Measurements from ENCODE around the gene SLC22A24.
A peak's percentile ranks its signal among the peaks of the same experiment; 100 is the strongest.
"Not testable (repeated sequence)": the region's sequence is repeated elsewhere in the genome, so short reads cannot be mapped to it uniquely, and the experiment has no call there.

Gene SLC22A24

GRCh38 chr11:63144121-63144520 lies at the start of gene SLC22A24:
TSS of gene SLC22A24 (minus strand) at chr11:63144221. CDS start at chr11:63143779, 442 bp downstream.
- Mint-ChIP-seq H3K36me3 (no peaks in the 10 kb centered on the region), H3K9me3 (no peaks in the 10 kb centered on the region), H3K4me3 (no peak within 1 kb of the TSS), H3K4me1 (no peaks in the 10 kb centered on the region), H3K27ac (no peak within 1 kb of the TSS)
- ATAC-seq (no peak), DNase-seq (ENCODE audit: low spot score in 2 of 2) (no peak)

DNA sequence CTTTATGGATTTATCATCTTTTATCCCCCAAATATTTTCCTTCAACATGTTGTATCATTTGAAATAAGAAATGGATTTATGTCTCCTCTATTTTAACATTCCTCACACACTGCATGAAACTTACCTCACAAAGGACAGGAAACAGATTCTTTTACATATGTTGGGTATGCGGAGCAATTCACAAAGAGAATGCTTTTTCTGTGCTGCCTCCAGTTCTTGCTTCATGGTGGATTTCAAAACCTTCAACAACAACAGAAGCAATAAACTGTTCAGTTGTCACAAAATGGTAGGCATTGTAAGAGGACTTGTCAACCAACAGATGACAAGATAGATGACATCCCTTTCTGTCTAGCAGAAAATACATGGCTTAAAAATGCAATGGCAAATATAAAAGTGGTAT lies 36.5 kb upstream of the SLC22A24 start:
- H3K36me3 Mint-ChIP-seq: no peaks in the 10 kb centered on the region
- no peaks in the 10 kb centered on the region for H3K4me1 Mint-ChIP-seq

GRCh38 chr11:63179432-63180041 lies 35.5 kb upstream of the SLC22A24 start:
- DNase-seq (ENCODE audit: low spot score in 2 of 2) (no peak), ATAC-seq (no peak)
- Mint-ChIP-seq H3K27ac (no peak overlapping the region), H3K4me1 (no peaks in the 10 kb centered on the region), H3K36me3 (no peaks in the 10 kb centered on the region), H3K9me3 (peaks cover 9% of the 10 kb centered on the region), H3K4me3 (no peak overlapping the region)

More for the DNA sequence above, 36.5 kb upstream of the SLC22A24 start:
- no peak for DNase-seq (ENCODE audit: low spot score in 2 of 2)
- no peak for ATAC-seq
- H3K9me3 Mint-ChIP-seq: peaks cover 9% of the 10 kb centered on the region
- no peak overlapping the region for H3K27ac Mint-ChIP-seq
- H3K4me3 Mint-ChIP-seq: no peak overlapping the region

DNA sequence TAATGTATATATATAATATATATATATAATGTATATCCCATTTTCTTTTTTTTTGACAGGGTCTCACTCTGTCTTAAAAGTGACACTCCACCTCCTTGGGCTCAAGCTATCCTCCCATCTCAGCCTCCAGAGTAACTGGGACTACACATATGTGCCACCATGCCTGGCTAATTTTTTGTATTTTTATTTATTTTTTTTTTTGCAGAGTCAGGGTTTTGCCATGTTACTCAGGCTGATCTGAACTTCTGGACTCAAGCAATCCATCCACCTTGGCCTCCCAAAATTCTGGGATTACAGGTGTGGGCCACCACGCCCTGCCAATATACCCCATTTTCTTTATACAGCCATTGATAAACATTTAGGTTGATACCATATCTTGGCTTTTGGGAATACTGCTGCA lies 33.9 kb upstream of the SLC22A24 start:
- Mint-ChIP-seq H3K9me3 (peaks cover 9% of the 10 kb centered on the region), H3K36me3 (no peaks in the 10 kb centered on the region), H3K27ac (no peak overlapping the region), H3K4me3 (no peak overlapping the region), H3K4me1 (no peaks in the 10 kb centered on the region)
- ATAC-seq: no peak
- DNase-seq (ENCODE audit: low spot score in 2 of 2): no peak

DNA sequence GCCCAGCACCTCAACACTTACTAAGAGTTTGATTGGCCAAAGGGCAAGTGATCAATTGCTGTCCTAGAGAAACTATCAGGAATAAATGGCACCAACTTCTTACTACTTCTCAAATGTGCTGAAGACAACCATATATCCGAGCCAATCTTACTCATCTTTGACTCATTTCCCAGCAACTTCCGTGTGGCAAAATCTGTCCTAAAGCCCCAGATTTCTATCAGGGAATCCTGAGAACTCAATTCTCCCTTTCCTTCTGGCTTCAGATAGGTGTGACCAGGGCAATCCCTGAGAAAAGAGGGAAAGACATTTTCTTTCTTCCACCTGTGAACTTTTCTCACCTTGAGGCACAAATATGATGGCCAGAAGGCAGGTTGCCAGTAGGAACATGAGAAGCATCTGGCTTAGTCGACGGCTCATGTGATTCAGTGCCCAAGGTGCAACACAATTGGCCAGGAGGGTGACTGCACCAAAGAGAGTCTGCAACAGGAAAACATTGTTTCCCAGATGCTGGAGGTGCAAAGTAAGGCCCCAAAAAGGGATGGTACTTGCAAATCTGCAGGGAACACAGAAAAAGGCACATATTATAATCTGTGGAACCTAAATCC lies 21.8 kb upstream of the SLC22A24 start:
- ATAC-seq (no peak), DNase-seq (ENCODE audit: low spot score in 2 of 2) (no peak)
- no peak overlapping the region for H3K4me3 Mint-ChIP-seq
- H3K4me1 Mint-ChIP-seq: no peaks in the 10 kb centered on the region
- no peaks in the 10 kb centered on the region for H3K9me3 Mint-ChIP-seq
- H3K36me3 Mint-ChIP-seq: no peaks in the 10 kb centered on the region
- no peak overlapping the region for H3K27ac Mint-ChIP-seq

GRCh38 chr11:63155794-63156193 lies 11.8 kb upstream of the SLC22A24 start:
- H3K9me3 Mint-ChIP-seq: no peaks in the 10 kb centered on the region
- no peak for ATAC-seq
- no peak for DNase-seq (ENCODE audit: low spot score in 2 of 2)
- no peak overlapping the region for H3K27ac Mint-ChIP-seq
- no peaks in the 10 kb centered on the region for H3K4me1 Mint-ChIP-seq
- no peak overlapping the region for H3K4me3 Mint-ChIP-seq
- H3K36me3 Mint-ChIP-seq: no peaks in the 10 kb centered on the region

- Mint-ChIP-seq H3K4me3 (no peak overlapping the region), H3K9me3 (no peaks in the 10 kb centered on the region), H3K36me3 (no peaks in the 10 kb centered on the region), H3K27ac (no peak overlapping the region), H3K4me1 (no peaks in the 10 kb centered on the region)
- DNase-seq (ENCODE audit: low spot score in 2 of 2) (no peak), ATAC-seq (no peak)
Measured at GRCh38 chr11:63146581-63146980, 2.6 kb upstream of the SLC22A24 start.

- no peaks in the 10 kb centered on the region for H3K36me3 Mint-ChIP-seq
- no peak overlapping the region for H3K27ac Mint-ChIP-seq
- DNase-seq (ENCODE audit: low spot score in 2 of 2): no peak
- no peak overlapping the region for H3K4me3 Mint-ChIP-seq
- H3K4me1 Mint-ChIP-seq: no peaks in the 10 kb centered on the region
- H3K9me3 Mint-ChIP-seq: no peaks in the 10 kb centered on the region
- ATAC-seq: no peak
Measured at GRCh38 chr11:63142459-63142858, 1.6 kb downstream of the SLC22A24 start.

DNA sequence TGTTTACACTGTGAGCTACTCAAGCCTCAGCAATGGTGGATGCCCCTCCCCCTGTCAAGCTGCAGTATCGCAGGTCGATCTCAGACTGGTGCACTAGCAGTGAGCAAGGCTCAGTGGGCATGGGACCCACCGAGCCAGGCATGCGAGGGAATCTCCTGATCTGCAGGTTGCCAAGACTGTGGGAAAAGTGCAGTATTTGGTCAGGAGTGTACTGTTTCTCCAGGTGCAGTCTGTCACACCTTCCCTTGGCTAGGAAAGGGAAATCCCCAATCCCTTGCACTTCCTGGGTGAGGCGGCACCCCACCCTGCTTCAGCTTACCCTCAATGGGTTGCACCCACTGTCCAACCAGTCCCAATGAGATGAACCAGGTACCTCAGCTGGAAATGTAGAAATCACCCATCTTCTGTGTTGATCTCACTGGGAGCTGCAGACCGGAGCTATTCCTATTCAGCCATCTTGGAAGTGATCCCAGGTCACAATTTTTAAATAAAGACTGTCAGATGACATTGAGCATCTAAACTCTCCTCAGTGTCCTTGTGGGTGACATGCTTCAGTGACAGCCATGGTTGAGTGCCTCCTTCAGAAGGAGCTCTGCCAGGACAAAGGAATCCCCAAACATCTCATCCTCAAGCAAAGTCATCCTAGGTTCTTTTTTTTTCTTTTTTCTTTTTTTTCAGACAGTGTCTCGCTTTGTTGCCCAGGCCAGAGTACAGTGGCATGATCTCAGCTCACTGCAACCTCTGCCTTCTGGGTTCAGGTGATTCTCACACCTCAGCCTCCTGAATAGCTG lies 10.8 kb downstream of the SLC22A24 start:
- H3K27ac Mint-ChIP-seq: no peak overlapping the region

DNA sequence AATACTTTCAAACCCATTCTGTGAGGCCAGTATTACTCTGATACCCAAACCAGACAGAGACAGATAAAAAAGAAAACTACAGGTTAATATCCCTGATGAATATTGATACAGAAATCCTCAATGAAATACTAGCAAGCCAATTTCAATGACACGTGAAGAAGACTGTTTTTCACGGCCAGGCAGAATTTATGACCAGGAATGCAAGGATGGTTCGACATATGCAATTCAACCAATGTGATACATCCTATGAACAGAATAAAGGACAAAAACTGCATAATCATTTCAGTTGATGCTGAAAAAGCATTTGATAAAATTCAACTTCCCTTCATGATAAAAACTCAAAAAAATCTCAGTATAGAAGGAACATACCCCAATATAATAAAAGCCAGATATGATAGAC lies 44.5 kb downstream of the SLC22A24 start:
- no peak overlapping the region for H3K4me3 Mint-ChIP-seq
- no peaks in the 10 kb centered on the region for H3K4me1 Mint-ChIP-seq
- no peak for DNase-seq (ENCODE audit: low spot score in 2 of 2)
- H3K9me3 Mint-ChIP-seq: peaks cover 7% of the 10 kb centered on the region
- H3K36me3 Mint-ChIP-seq: no peaks in the 10 kb centered on the region
- ATAC-seq: no peak
- H3K27ac Mint-ChIP-seq: no peak overlapping the region

More for the DNA sequence above, 10.8 kb downstream of the SLC22A24 start:
- Mint-ChIP-seq H3K36me3 (no peaks in the 10 kb centered on the region), H3K4me3 (no peak overlapping the region), H3K9me3 (peaks cover 2% of the 10 kb centered on the region), H3K4me1 (no peaks in the 10 kb centered on the region)
- ATAC-seq (no peak), DNase-seq (ENCODE audit: low spot score in 2 of 2) (no peak)

DNA sequence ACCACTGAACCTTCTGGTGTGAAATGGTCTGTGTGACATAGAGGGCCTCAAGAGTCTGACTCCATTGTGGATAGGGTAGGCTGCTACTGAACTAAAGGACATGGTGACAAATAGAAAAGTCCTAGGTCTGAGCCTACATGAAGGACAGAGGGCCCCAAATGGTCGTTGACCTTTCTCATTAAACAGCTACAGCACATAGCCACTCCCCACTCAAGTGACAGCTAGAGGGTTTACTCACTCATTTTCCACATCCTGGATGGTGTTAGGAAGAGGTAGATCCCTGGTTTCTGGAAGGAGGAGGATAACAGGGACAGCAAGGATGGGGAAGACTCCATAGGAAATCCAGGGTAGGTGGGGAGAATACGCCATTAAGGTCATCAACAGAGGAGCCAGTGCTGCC lies 63.3 kb downstream of the SLC22A24 start:
- DNase-seq (ENCODE audit: low spot score in 2 of 2) (no peak), ATAC-seq (no peak)
- H3K9me3 Mint-ChIP-seq: no peaks in the 10 kb centered on the region
- no peak overlapping the region for H3K27ac Mint-ChIP-seq
- no peaks in the 10 kb centered on the region for H3K36me3 Mint-ChIP-seq
- no peaks in the 10 kb centered on the region for H3K4me1 Mint-ChIP-seq
- no peak overlapping the region for H3K4me3 Mint-ChIP-seq

GRCh38 chr11:63046203-63046602 lies 97.8 kb downstream of the SLC22A24 start:
- ATAC-seq; H3K36me3 Mint-ChIP-seq; H3K4me3 Mint-ChIP-seq; H3K9me3 Mint-ChIP-seq; H3K4me1 Mint-ChIP-seq; DNase-seq (ENCODE audit: low spot score in 2 of 2); H3K27ac Mint-ChIP-seq: not testable (repeated sequence)

GRCh38 chr11:63042596-63042995 lies 101.4 kb downstream of the SLC22A24 start:
- H3K27ac Mint-ChIP-seq: no peak overlapping the region
- no peak for ATAC-seq
- H3K36me3 Mint-ChIP-seq: no peaks in the 10 kb centered on the region
- DNase-seq (ENCODE audit: low spot score in 2 of 2): no peak
- H3K9me3 Mint-ChIP-seq: peaks cover 2% of the 10 kb centered on the region
- H3K4me3 Mint-ChIP-seq: no peak overlapping the region
- no peaks in the 10 kb centered on the region for H3K4me1 Mint-ChIP-seq

- no peaks in the 10 kb centered on the region for H3K4me1 Mint-ChIP-seq
- H3K36me3 Mint-ChIP-seq: no peaks in the 10 kb centered on the region
- no peak overlapping the region for H3K4me3 Mint-ChIP-seq
- DNase-seq (ENCODE audit: low spot score in 2 of 2) (peak in 1 of 2 donors; percentile 18), ATAC-seq (no peak)
- H3K27ac Mint-ChIP-seq: no peak overlapping the region
- H3K9me3 Mint-ChIP-seq: no peaks in the 10 kb centered on the region
Measured at GRCh38 chr11:63032457-63032856, 111.6 kb downstream of the SLC22A24 start.

All from stimulated activated effector memory CD8-positive, alpha-beta T cell treated with anti-CD3 and anti-CD28 coated beads, Interleukin-12 subunit alpha, Interleukin-12 subunit beta, amount 100 ng/mL, for 72 hours (primary cell).